ENCODE data around the gene CMKLR1.

Gene CMKLR1

GRCh38 chr12:108333898-108334699 lies 5.0 kb downstream of the CMKLR1 start:
- DNase-seq: no peak

- no peak for DNase-seq
These were observed 6.2 kb downstream of the CMKLR1 start for GRCh38 chr12:108332791-108333382.

DNA sequence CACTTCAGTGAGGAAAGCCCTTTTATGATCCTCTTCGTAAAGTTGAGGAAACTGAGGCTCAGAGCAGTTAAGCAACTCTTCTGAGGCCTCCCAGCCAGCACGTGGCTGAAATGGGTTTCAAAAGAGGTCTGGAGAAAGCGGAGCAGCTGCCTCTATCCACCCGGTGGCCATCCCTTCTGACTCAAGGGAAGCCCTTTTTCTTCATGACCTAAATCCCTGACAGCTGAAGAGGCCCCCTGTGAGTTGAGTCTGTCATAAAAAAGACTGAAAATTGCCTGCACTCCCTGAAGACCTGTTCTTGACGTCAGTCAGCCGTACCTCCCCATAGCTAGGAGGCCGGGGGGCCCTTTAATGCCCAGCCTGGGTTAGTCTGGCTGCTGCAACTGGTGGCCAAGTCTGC lies 10.7 kb downstream of the CMKLR1 start:
- DNase-seq: no peak

- no peak for DNase-seq
These were observed 11.3 kb downstream of the CMKLR1 start for GRCh38 chr12:108327621-108328344.

DNA sequence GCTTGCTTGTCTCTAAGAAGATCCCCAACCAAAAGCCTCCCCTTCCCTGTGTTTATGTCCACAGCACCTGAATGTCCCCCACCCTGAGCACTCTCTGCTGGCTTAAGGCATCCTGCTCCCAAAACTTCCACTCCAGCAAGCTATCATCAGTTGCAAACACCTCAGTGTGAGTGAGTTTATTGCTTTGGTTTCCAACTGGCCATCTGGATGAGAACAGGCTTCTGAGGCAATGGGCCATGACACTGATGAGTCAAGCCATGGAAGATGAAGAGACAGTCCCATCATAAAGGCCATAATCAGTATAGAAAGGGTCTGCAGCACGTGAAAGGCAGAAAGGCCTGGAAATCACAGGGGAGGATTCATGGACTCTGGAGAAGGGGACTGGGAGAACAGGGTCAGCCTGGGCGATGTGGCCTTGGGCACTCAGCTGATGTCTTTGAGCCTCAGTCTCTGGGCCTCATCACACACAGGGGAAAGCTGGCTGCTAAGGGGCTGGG lies 12.8 kb downstream of the CMKLR1 start:
- no peak for DNase-seq

DNA sequence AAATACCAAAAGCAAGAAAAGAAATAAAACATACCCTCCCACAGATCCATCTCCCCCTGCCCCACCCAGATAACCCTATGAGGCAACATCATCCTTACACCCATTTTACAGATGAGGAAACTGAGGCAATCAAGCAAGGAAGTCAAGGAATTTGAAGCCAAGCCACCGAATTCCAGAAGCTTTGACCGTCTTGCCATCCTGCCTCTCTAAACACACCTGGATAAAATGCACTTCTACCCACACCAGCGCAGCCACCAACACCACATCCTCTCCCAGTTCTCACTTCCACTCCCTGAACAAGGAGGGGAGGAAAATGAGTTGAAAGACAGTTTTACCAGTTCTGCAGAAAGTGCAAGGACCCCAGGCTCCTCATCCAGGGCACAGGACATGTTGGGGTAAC lies 13.6 kb downstream of the CMKLR1 start:
- no peak for DNase-seq

DNA sequence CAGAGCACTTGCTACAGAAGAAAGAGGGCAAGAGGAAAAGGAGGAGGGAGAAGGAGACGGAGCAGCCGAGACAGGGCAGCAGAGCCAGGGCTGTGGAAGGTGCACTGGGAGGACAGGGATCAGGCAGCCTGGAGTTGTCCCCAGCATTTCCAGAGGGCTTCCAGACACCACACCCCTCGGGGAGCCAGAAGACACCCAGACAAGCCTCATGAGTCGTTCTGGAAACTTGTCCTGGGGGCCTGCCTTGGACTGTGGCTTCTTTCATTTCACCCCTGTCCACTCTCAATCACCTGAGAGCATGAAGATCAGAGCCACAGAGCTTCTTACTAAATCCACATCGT lies 14.1 kb downstream of the CMKLR1 start:
- DNase-seq: no peak

- no peak for DNase-seq
These were observed 14.6 kb downstream of the CMKLR1 start for GRCh38 chr12:108324351-108325017.

- DNase-seq: no peak
These were observed 15.5 kb downstream of the CMKLR1 start for GRCh38 chr12:108323581-108323980.

- no peak for DNase-seq
These were observed 16.1 kb downstream of the CMKLR1 start for GRCh38 chr12:108322998-108323397.

GRCh38 chr12:108321688-108322087 lies 17.4 kb downstream of the CMKLR1 start:
- no peak for DNase-seq

GRCh38 chr12:108320507-108321293 lies 18.4 kb downstream of the CMKLR1 start:
- DNase-seq: no peak

GRCh38 chr12:108319277-108320234 lies 19.6 kb downstream of the CMKLR1 start:
- DNase-seq: no peak

DNA sequence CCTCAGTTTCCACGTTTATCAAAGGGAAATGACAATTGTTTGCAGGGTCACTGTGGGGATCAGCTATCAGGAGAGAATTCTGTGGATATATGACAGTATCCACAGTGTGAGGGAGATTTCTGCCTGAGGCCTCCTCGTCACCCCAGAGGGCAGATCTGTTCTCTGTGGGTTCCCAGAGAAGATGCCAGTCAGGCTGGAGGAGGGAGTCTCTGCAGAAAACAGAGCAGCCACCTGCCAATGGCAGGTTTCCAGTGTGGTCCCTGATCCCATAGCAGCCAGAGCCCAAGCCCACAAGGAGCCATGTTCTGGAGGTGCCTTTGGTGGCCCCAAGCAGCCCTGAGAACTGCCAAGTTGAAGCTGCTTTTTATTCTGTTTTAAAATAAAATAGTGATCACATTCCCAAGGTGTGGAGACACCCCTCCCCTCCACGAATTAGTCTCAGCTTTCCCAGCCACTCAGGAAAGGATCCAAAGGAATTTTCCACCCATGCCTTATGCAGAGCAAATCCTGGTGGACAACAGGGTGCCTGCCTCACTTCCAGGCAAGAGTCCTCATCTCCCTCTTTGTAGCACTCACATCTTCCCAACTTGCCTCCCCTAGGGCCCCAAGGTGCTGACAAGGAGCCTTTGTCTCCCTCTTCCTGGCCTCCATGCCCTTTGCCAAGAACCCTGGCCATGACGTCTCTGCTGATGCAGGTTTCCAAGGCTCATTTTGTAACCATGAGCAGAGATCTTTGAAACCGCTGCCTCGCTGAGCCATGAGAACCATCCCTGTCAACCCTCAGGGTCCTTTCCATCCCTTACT lies 20.4 kb downstream of the CMKLR1 start:
- DNase-seq: no peak

DNA sequence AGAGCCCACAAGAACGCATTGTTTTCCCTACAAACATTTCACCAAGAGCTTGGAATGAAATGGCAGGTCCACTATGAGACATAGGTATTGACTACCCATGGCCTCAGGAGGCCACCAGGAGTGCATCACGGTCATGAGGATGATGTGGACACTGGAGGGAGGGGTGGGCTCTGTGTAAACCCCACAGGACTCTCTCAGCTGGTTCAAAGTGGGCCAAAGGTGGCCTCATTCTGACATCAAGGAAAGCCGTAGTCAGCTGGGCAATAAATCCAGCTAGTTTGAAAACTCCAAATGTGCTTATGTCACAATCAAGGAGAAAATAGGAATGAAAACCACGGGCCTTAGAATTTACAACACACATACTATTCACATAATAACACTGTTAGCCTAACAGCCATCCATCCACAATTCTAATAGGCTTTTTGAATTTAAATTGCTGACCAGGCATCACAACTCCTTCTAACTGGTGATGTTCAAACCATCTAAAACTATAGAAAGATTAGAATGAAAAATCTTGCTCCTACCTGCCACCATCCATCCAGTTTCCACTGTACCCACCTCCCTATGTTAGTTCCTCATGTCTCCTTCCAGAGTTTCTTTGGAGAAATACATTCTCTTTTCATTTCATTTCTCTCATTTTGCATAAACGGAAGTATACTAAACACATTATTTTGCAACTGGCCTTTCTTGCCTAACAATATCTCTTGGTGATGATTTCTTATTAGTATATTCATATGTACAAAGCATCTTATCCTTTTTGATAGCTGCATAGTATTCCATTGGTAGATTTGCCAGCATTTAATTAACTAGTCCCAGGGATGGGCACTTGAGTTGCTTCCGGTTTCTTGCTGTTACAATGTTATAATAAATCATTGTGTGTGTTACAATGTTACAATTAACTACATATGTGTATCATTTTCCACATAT lies 21.5 kb downstream of the CMKLR1 start:
- DNase-seq: no peak

DNA sequence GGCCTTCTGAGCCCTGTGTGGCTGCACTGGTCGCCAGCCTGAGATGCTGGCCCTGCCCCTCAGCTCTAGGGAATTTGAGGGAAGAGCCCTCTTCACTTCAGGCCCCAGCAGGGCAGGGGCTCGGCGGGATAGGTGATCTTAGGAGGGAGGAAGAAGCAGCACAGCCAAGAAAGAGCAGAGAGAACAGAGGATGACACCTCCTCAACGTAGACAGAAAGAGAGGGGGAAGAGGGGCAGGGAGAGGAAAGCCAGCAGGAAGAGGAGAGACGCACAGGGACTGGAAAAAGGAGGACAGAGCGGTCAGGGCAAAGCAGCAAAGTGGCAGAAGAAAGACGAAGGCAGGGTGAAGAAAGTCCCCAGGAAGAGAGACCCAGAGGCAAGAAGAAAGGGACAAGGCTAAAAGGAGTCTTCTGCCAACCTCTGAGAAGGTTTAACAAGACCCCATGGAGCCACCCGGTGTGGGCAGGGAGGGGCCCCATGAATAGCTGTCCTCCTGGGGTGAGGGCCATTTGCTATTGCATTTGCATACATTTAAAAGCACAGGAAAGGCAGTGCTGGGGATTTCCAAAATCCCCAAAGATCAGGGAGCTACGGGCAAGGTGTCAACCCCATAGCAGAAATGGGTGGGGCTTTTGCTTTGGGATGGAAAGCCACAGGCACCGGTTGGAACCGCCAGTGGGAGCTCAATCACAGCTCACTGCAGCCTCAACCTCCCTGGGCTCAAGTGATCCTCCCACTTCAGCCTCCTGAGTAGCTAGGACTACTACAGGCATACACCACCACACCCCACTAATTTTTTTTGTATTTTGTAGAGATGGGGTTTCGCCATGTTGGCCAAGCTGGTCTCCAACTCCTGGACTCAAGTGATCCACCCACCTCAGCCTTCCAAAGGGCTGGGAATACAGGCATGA lies 22.7 kb downstream of the CMKLR1 start:
- no peak for DNase-seq

DNA sequence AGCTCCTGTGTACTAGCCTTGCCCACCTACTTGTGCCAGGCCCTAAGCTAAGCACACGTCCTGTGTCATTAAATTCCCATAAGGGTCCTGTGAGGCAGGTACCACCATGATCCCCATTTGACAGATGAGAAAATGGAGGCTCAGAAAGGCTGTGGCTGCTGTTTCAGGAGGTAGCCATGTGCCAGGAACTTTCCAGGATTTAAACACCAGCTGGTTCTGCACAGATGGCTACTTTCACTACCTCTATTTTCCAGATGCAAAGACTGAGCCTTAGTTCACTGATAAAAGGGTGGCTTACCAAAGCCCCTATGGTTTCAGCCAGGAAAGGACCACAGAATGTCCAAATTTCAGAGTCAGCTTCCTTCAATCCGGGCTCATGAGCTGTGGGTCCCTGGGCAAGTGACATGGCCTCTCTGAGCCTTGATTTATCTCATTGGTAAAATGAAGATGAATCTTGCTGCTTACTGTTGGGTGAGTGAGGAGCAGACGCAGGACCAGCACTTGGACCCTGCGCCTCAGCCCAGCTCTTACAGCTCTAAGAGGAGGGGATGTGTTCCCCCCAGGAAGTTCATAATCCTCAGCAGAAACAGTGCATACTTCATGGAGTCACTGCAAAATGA lies 23.5 kb downstream of the CMKLR1 start:
- no peak for DNase-seq

Measured in NCI-H1436 (cell line).